GM12865 (cell line): ENCODE data around the gene TMEM91.

Experiments
- DNase-seq: peaks from one replicate; pipeline ENCODE4 v3.0.0; 2010; ENCODE audit warnings: low read depth
- H3K4me3 ChIP-seq: 2 replicates; pipeline ENCODE4 v1.5.1; 2011; ENCODE audit warnings: mild to moderate bottlenecking, low read depth, low read length, control low read depth
- CTCF ChIP-seq: IDR thresholded peaks from 2 replicates; pipeline ENCODE4 v1.5.1; 2011; ENCODE audit warnings: low read length, control low read depth, low read depth, inconsistent platforms; ENCODE audit not compliant: insufficient read depth; ENCODE audit errors: missing control alignments

Gene TMEM91

GRCh38 chr19:41422955-41423354, 46.6 kb downstream of the TMEM91 start:
- no peak for DNase-seq
- no peak for TF ChIP-seq CTCF
- H3K4me3 ChIP-seq: no peak overlapping the region

- TF ChIP-seq CTCF: no peak
- H3K4me3 ChIP-seq: no peak overlapping the region
- no peak for DNase-seq
Measured at GRCh38 chr19:41424335-41425173, 48.2 kb downstream of the TMEM91 start.

- TF ChIP-seq CTCF: no peak
- no peak for DNase-seq
Measured at GRCh38 chr19:41425174-41426115, 49.1 kb downstream of the TMEM91 start.

GRCh38 chr19:41426116-41426841, 49.9 kb downstream of the TMEM91 start:
- no peak for TF ChIP-seq CTCF
- H3K4me3 ChIP-seq: no peak overlapping the region
- no peak for DNase-seq

More at GRCh38 chr19:41425174-41426115, 49.1 kb downstream of the TMEM91 start:
- no peak overlapping the region for H3K4me3 ChIP-seq

- no peak within 1 kb of the TSS for H3K4me3 ChIP-seq
- TF ChIP-seq CTCF: no peak
- no peak for DNase-seq
Measured at GRCh38 chr19:41426952-41427646, 50.8 kb downstream of the TMEM91 start, which contains the start of gene B3GNT8. TSS of gene B3GNT8 (minus strand) at chr19:41427374. CDS start at chr19:41426778, 596 bp downstream.
